Right forelimb (tissue), 1 donor: ENCODE measurements around the gene SH3GL1.
"Not testable (repeated sequence)": the region's sequence is repeated elsewhere in the genome, so short reads cannot be mapped to it uniquely, and the experiment has no call there.

Experiments
- DNase-seq: peaks from one replicate; pipeline ENCODE4 v3.0.0-alpha.2; 2018

SH3GL1 gene

DNA sequence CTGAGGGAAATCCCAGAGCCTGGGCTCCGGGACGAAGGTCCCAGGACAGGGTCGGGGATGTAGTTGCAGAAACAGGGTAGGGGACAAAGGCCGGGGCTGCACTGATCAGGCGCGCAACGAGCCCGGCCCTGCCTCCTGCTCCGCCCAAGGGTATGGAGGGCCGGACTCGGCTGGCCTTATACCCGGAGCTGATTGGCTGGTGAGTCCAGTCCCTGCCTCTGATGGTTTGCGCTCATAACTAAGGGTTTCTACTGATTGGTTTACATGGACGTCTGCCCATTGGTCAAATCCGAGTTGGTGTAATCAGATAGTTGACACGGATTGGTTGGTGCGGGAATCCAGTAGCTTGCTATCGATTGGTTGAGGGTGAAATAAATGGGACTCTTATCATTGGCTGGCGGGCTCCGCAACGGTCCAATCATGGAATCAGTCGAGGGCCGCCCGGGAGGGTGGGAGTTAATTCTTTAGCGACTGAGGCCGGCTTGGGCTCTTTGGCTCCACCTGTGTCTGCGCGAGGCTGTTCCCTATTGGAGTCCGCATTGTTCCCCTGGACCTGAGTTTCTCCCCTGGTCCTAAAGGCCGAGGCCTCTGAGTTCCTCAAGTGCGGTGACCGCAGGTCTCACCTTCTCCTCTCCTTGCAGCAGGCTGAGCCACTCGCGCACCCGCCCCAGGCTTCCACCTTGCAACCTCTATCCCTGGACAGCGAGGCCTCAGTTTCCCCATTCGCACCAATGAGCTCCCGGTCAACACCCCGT lies 57.6 kb downstream of the SH3GL1 start:
- peak; percentile 97 for DNase-seq

DNA sequence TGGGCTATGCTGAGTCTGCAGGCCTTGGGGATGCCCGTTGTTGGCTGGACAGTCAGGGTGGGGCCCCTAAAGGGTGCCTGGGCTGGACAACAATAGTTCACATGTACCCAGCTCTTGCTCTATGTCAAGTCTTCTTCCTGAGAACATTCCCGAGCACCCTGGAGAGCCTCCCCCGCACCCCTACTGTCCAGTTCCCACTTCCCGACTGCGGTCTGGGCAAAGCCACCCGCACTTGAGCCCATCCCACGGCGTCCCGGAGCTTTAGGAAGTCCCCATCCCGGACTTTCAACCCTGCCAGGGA lies 58.1 kb downstream of the SH3GL1 start:
- DNase-seq: no peak

DNA sequence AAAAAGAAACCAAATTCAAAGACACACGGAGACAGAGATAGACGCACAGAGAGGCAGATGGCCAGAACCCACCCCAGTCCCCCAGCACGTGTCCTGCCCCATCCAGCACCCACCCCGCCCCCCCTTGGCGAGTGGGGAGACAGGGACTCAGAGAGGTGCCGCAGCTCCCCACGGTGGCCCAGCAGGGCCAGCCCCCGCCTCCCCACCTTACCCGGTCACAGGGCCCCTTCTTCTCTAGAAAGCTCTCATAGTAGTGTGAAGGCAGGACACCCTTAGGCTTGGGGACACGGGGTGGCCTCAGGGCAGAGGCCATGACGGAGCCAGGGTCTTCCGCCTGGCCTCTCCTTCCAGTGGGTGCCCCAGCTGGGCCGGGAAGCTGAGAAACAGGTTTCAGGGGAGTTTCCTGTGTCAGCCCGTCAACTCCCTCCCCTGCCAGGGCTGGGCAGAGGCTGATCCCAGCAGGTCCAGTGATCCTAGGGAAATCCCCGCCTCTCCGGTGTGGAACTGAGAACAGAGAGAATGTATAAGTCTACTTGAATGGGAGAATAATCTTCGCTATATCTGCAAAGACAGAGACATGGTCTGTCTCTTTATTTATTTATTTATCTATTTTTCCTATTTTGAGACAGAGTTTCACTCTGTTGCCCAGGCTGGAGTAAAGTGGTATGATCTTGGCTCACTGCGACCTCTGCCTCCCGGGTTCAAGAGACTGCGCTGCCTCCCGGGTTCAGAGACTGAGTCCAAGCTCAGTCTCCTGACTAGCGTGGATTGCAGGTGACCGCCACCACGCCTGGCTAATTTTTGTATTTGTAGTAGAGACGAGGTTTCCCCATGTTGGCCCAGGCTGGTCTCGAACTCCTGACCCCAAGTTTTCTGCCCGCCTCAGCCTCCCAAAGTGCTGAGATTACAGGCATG lies 61.6 kb downstream of the SH3GL1 start, which contains the start of gene STAP2:
STAP2 (minus strand) TSS at position 387 of the 915 bp plus-strand sequence; CDS start at position 313, 74 bp downstream.
- DNase-seq: no peak

DNA sequence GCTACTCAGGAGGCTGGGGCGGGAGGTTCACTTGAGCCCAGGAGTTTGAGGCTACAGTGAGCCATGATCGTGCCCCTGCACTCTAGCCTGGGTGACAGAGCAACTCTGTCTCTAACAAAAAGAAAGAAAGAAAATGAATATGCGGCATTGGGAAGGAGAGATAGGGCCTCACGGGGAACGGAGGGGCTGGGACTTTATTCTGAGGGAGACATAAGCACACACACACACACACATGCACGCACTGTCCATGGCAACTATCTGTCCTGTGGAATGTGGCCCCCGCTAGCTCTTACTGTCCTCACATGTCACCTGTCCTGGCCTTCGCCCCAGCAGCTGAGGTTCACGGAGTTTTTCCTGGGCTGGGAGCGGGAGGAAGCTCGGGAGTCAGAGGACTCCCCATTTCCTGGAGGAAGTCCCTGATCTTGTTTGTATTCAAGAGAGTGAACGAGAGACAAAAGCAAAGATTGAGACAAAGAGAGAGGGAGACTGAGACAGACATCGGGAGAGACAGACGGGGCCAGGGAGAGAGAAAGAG lies 62.4 kb downstream of the SH3GL1 start:
- no peak for DNase-seq

DNA sequence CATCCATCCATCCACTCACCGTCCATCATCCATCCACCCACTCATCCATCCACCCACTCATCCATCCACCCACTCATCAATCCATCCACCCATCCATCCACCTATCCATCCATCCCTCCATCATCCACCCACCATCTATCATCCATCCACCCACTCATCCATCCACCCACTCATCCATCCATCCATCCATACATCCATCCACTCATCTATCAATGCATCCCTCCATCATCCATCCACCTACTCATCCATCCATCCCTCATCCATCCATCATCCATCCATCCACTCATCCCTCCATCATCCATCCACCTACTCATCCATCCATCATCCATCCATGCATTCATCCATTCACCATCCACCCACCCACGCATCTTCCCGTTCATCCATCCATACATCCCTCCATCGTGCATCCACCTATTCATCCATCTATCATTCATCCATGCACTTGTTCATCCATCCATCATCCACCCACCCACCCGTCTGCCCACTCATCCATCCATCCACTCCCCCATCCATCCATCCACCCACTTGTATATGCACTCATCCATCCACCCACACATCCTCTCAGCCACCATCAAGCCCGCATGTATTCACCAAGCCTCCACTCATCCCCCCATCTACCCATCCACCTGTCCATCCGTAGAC lies 65.3 kb downstream of the SH3GL1 start:
- no peak for DNase-seq

DNA sequence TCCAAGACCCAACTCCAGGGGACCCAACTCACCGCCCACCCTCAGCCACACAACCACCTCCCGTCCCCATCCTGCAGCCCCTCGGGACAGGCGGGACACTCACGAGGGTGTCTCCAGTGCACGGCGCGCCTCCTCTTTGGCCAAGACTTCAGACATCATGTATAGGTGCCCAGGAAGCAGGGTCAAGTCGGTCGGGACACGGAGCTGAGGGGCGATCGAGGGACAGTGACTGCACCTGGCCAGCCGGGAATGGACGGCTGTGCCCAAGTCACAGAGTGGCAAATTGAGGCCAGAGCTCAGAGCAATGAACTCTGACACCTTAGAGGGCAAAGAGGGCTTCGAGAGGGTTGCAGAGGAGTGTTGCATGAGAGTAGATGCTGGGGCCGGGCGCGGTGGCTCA lies 70.5 kb downstream of the SH3GL1 start:
- no peak for DNase-seq

DNA sequence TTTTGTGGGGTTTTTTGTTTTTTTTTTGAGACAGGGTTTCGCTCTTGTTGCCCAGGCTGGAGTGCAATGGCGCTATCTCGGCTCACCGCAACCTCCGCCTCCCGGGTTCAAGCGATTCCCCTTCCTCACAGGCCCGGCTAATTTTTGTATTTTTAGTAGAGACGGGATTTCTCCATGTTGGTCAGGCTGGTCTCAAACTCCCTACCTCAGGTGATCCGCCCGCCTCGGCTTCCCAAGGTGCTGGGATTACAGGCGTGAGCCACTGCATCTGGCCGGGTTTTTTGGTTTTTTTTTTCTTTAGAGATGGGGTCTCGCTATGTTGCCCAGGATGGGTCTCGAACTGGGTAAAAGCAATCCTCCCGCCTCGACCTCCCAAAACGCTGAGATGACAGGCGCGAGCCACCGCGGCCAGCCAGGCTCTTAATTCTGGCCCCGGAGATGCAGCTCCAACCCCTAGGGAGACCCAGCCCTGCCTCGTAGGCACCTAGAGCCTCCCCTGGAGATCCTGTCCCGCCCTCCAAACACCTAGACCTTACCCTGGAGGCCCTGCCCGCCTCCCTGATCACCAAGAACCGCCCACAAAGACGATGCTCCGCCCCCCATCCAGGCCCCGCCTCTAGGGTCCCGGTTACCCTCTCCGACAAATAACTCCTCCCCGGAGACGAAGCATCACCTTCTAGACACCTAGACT lies 71.2 kb downstream of the SH3GL1 start:
- DNase-seq: not testable (repeated sequence)

DNA sequence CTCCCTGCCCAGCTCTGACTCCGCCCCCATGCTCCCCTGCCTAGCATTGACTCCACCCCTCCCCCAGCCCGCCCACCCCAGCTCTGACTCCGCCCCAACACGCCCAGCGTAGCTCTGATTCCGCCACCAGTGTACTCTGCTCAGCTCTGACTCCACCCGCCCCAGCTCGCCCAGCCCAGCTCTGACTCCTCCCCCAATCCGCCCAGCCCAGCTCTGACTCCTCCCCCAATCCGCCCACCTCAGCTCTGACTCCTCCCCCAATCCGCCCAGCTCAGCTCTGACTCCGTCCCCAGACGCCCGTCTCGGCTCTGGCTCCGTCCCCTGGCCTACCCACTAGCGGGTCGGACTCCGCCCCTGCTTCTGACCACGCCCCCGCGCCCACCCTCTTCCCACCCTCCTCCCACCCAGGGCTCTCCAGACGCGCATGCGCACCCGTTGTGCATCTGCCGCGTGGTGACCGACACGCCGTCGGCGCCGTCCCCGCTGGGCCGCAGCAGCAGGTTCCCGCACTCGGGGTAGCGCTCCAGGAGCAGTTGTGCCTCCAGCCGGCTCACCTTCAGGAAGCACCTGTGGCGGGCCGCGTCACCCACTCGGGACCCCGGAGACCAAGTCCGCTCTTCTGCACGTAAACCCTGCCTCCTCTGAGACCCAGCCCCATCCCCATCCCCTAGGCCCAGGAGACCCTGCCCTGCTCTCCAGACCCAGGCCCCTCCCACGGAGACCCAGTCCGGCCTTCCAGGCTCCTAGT lies 71.9 kb downstream of the SH3GL1 start:
- DNase-seq: peak; percentile 98

DNA sequence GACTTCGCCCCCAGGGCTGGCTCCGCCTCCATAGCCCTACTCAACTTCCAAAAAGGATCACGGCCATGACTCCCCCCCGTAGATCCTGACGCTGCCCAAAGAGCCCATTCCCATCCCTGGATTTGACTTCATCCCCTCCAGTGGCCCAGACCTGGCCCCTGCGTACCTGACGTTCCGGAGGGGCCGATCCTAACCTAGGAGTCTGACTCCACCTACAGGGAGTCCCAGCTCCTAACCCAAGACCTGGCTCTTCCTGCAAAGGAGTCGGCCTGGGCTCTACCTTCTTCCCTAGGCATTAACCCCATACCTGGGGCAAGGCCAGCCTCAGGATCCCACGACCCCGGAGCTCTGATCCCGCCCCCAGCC lies 72.5 kb downstream of the SH3GL1 start:
- no peak for DNase-seq

DNA sequence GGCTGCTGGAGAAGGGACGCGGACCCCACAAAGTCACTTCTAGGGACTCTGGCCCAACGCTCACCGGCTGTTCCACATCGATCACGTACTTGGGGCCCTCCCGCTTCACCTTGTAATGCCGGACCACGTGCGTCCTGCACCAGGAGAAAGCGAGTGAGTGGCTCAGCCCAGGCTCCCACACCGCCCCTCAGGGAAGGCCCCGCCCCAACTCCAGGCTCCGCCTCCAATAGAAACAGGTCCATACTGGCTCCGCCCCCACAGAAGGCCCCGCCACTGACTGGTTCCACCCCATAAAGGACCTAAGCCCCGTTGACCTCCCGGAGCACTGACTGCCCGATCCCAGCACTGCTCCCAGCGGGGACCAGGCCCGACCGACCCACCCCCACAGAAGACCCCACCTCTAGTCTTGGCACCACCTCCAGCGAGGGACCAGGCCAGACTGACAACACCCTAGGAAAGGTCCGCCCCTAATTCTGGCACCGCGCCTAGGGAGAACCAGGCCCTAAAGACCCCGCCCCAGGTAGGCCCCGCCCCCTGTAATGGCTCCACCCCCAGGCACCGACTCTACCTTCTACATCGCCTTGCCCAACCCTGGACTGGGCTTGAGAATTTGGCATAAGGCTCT lies 73.0 kb downstream of the SH3GL1 start:
- DNase-seq: peak; percentile 73

DNA sequence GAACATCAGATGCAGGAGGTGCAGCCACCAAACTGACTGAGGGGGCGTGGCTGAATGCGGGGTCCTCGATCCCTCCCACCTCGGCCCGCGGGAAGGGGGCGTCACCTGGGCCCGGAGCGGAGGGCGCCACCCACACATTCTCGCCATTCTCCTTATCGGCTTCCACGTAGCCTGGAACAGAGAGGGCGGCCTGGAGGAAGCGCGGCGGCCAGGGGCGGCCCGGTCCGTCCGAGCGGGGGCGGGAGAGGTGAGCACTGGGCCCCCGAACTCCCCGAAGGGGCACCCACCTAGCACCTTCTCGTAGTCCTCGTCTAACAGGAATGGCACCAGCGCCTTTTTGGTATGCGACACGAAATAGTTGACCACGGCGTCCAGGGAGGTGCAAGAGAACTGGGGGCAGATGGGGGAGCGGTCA lies 73.5 kb downstream of the SH3GL1 start:
- no peak for DNase-seq

DNA sequence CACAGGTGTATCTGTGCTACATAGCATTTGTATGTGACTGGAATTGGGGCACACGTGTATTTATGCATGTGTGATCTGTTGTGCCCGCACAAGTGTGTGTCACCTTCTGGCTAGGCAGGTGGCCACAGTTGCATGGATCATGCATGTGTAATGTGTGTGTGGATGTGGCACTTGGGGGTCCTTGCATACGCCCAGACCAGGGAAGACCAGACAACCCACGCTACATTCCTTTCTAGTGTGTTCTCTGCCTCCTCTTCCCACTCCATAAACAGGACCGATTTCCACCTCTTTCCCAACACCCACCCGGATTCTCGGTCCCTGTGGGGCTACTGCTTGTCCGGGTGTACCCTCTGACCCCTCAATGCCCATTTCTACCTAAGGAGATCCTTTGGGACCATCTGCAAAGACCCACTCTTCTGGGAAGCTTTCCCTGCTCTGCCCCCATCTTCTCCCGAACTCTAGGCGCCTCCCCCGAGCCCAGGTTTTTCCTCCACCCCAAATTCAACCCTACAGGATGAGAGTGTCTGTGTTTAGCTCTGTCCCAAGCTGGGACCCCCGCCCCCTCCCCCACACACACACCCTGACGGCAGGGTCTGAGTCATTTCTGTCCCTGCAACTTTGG lies 74.0 kb downstream of the SH3GL1 start:
- DNase-seq: no peak

DNA sequence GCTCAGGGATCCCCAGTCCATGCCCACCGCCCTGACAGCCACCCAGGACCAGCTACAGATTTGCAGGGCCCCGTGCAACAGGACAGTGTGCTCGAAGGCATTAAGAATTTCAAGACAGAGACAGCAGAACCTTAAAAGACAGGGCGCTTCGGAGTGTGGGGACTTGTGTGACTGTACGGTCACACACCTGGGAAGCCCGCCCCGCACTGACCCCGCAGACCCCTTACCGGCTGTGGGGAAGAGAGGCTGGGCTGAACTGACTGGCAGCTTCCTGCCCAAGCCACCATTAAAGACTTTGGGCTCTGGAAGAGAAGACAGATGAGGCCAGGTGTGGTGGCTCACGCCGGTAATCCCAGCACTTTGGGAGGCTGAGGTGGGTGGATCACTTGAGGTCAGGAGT lies 76.1 kb downstream of the SH3GL1 start:
- DNase-seq: no peak

DNA sequence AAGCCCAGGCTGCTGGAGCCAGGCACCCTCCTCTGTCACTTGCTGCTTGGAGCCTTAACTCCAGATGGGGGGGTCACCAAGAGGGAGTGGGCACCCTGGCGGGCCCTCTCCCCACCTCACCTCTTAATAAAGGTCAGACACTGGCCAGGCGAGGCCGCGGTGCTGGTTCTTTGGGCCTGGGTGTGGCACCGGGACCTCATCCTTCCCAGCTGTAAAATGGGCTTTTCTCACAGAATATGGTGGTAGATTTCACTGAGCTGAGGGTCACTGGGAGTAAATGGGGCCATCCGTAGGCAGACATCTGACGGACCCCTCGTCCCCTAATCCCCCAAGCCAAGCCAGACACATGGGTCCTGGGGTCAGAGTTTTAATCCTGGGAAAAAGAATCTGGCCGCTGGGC lies 76.7 kb downstream of the SH3GL1 start:
- no peak for DNase-seq

DNA sequence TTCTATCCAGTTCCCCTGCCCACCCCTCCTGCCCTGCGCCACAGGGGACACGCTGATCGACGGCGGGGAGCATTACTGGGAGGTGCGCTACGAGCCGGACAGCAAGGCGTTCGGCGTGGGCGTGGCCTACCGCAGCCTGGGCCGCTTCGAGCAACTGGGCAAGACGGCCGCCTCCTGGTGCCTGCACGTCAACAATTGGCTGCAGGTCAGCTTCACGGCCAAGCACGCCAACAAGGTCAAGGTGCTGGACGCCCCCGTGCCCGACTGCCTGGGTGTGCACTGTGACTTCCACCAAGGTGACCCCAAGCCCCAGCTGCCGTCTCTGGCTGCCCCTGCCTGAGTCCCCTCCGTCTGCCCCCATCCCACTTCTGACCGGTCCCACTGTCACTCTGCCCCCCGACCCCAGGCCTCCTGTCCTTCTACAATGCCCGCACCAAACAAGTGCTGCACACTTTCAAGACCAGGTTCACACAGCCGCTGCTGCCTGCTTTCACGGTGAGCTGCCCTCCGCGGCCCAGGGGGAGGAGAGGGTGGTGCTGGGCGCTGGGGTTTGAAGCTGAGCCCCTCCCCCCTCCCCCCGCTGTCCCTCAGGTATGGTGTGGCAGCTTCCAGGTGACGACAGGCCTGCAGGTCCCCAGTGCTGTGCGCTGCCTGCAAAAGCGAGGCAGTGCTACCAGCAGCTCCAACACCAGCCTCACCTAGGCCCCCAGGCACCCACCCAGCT lies 77.2 kb downstream of the SH3GL1 start:
- no peak for DNase-seq

DNA sequence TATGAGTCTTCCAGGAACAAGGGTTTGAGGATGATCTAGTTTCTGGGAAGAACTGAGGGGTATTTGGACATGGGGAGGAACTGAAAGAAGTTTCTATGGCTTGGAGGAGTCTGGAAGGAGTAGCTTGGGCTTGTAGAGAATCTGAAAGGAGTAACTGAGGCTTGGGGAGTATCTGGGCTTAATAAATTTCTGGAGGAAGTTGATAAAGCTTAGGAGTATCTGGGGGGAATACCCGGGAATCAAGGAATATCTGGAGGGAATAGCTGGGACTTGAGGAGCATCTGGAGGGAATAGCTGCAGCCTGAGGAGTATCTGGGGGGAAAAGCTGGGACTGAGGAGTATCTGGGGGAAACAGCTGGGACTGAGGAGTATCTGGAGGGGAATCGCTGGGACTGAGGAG lies 79.9 kb downstream of the SH3GL1 start:
- no peak for DNase-seq

DNA sequence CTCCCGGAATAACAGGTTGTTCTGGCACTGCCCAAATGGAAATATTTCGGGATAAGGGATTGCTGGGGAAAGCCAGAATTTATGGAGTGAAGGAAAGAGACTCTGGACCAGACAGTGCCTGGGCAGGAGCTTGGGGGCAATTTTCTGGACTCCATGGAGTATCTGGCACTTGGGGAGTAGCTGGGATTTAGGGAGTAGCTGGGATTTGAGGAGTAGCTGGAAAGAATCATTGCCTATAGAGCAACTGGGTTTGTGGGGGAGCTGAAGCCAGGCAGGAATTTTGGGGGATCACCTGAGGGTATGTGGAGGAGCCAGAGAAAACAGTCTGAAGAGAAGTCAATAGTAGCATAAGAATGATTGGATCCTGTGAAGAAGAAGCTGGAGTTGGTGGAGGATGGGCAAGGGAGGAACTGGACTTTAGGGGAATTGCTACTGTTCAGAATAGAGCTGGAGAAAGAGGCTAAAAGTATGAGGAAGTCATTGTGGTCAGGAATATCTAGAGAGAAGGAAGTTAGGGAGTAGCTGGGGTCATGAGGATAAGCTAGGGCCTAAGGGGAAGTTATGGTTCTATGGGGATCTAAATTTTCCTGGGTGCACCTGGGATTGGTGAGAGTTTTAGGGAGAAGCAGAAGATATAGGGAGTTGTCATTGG lies 81.2 kb downstream of the SH3GL1 start:
- no peak for DNase-seq

DNA sequence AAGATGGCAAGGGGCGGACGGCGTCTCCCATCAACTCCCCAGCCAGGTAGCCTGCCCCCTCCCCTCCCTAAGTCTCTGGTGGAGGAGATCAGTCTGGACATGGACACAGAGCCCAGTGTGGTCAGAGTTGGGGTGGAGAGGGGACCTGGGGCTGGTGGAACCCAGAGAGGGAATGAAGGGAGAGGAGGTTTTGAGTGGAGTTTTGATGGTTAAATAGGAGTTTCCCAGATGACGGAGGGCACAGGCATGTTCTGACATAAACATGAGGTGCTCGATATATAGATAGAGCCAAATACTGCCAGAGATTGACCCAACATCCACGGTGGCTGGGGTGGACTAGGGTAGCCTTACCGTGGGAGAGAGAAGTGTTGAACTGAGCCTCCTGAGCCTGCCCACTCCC lies 81.9 kb downstream of the SH3GL1 start:
- no peak for DNase-seq

DNA sequence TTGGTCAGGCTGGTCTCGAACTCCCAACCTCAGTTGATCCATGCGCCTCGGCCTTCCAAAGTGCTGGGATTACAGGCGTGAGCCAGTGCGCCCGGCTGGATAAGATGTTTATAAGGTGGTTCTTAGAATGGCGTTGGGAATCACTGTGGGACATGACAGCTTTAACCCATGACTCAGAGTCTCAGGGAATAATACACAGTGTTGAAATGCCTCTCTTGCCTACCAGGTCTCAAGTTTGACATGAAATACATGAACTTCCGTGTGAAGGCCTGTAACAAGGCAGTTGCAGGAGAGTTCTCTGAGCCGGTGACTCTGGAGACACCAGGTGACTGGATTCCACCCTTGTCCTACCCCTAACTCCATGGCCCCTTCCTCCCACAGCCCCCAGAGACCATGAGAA lies 83.4 kb downstream of the SH3GL1 start:
- no peak for DNase-seq
